ENCODE measurements around the gene MAPK1.

- no peak for TF ChIP-seq SUZ12 (IDR thresholded peaks at IDR 0.05; ENCODE audit: extremely low read depth, insufficient read depth, insufficient read length)
- TF ChIP-seq ZNF274 (IDR thresholded peaks at IDR 0.05; ENCODE audit: low read depth, low read length), result no peak
Measured at GRCh38 chr22:21734540-21735199, 132.8 kb downstream of the MAPK1 start.
